Spinal cord (tissue), 10 donors: ENCODE data around the gene APOLD1. TPM values are rescaled to one million over a fixed set of nuclear protein-coding genes. Genes with fewer than 3 reads are reported as not detected.
"Not testable (repeated sequence)": the region's sequence is repeated elsewhere in the genome, so short reads cannot be mapped to it uniquely, and the experiment has no call there.

Source experiments
- DNase-seq, 6 donors: peaks; one replicate each; pipeline versions ENCODE4 v3.0.0 to v3.0.0-alpha.2; 2013 to 2015; ENCODE audit warnings: low spot score in 6 of 6, low read depth in 4 of 6
- H3K27ac ChIP-seq: one replicate; pipeline ENCODE4 v1.5.1; 2013; ENCODE audit warnings: low read depth, low read length, control low read depth
- H3K27me3 ChIP-seq: one replicate; pipeline ENCODE4 v1.6.1; 2013; ENCODE audit warnings: low read length; ENCODE audit not compliant: control insufficient read depth, insufficient read depth
- H3K36me3 ChIP-seq: one replicate; pipeline ENCODE4 v1.6.1; 2013; ENCODE audit warnings: low read length; ENCODE audit not compliant: control insufficient read depth, insufficient read depth
- H3K4me1 ChIP-seq: one replicate; pipeline ENCODE4 v1.6.1; 2013; ENCODE audit warnings: low read length; ENCODE audit not compliant: control insufficient read depth, insufficient read depth
- H3K4me3 ChIP-seq: one replicate; pipeline ENCODE4 v1.5.1; 2013; ENCODE audit warnings: low read depth, low read length, control low read depth
- H3K9me3 ChIP-seq: one replicate; pipeline ENCODE4 v1.6.1; 2013; ENCODE audit warnings: low read length; ENCODE audit not compliant: control insufficient read depth, insufficient read depth
- WGBS: methylation state at CpG from one replicate; pipeline ENCODE4 v1.1.5; 2013; ENCODE audit warnings: missing lambda C conversion rate; ENCODE audit not compliant: insufficient coverage; 5-methylcytosine and 5-hydroxymethylcytosine counted together
- polyA plus RNA-seq, 2 donors: library from polyadenylated mRNA; unstranded; fragments of 120-200 nt; gene quantifications; one replicate each; pipeline ENCODE4 v1.2.1, GENCODE V29; 2013; ENCODE audit not compliant: insufficient read length in 2 of 2
- total RNA-seq, 2 donors: library from RNA; depleted of rRNA in 1 of 2; stranded (reverse); fragments of 120-200 nt in 1 of 2; fragments of >200 nt in 1 of 2; gene quantifications; one replicate each; pipeline versions ENCODE4 v1.2.3 to v1.2.4, GENCODE V29; 2013 to 2014
- donor health status: healthy.

The APOLD1 gene
- total and polyA plus RNA-seq, 4 donors: 13.1 to 76.2 (median 26.6) TPM

DNA sequence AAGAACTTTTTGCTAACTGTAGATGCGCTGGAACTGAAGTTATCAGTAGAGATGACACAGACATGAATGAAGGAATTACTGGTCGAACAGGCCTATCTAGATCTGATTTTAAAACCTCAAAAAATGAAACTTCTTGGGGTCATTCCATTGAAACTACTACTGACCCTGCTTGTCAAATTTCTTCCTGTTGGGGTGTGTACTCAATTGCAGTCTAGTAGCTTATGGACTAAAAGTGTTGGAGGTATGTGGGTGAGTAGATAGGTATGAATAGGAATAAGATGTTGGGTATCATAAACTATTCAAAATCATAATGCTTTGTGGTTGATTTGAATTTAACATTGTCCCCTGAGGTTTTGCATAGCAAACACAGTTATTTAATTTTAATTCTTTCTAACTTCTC lies 9.2 kb downstream of the APOLD1 start:
- DNase-seq: no peak
- Histone ChIP-seq H3K4me3 (no peak overlapping the region), H3K27me3 (no peaks in the 10 kb centered on the region), H3K9me3 (no peaks in the 10 kb centered on the region), H3K27ac (no peak overlapping the region), H3K4me1 (peaks cover 11% of the 10 kb centered on the region), H3K36me3 (no peaks in the 10 kb centered on the region)
- WGBS: no CpG with 5 or more reads among the region's 2 CpGs

DNA sequence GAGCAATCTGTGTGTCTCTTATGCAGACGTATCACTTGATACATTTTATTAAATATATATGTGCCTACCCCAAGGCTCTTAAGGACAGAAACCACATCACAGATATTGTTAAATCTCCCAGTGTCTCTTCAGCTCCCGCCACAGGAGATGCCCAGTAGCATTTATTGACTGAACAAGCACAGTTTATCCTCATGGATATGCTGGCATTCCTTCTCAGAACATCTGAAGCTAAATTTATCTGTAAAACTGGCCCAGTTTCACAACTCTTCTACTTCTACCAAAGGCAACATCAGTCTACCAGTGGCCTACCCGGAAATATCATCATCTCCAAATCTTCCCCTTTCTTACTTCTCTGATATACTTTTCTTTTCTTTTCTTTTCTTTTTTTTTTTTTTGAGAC lies 10.7 kb downstream of the APOLD1 start:
- Histone ChIP-seq H3K27ac (no peak overlapping the region), H3K27me3 (no peaks in the 10 kb centered on the region), H3K36me3 (no peaks in the 10 kb centered on the region), H3K4me3 (no peak overlapping the region), H3K9me3 (no peaks in the 10 kb centered on the region), H3K4me1 (peaks cover 11% of the 10 kb centered on the region)
- no peak for DNase-seq
- 50% methylated on average over 2 of the region's 3 CpGs for WGBS

DNA sequence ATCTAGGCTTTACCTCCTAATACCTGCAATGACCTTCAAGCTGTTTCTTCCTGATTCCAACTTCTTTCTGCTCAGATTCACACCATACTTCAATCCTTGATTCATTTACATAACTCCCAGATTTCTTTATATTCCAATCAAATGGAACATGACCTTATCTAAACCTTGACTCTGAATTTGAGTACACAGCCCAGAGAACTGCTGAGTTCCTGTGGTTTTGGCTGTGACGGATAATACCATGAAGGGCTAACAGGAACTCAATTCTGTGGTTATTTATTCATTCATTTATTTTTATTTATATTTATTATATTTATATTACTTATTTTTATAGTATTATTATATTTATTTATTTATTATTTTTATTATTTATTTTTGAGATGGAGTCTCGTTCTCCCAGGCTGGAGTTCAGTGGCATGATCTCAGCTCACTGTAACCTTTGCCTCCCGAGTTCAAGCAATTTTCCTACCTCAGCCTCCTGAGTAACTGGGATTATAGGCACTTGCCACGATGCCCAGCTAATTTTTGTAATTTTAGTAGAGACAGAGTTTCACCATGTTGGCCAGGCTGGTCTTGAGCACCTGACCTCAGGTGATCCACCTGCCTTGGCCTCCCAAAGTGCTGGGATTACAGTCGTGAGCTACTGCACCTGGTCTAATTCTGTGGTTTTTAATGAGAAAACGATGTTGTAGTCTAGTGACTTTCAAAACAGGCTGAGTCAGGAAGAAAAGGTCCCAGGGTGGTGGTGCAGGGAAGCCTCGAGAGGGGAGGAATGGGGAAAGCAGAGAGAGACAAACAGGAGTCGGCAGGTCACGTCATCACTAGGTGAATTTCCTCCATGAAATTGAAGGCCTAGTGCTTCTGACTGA lies 11.7 kb downstream of the APOLD1 start:
- Histone ChIP-seq H3K27ac (no peak overlapping the region), H3K9me3 (no peaks in the 10 kb centered on the region), H3K27me3 (no peaks in the 10 kb centered on the region), H3K36me3 (no peaks in the 10 kb centered on the region), H3K4me3 (no peak overlapping the region), H3K4me1 (peaks cover 4% of the 10 kb centered on the region)
- no peak for DNase-seq
- WGBS: 92% methylated on average over 7 of the region's 9 CpGs

DNA sequence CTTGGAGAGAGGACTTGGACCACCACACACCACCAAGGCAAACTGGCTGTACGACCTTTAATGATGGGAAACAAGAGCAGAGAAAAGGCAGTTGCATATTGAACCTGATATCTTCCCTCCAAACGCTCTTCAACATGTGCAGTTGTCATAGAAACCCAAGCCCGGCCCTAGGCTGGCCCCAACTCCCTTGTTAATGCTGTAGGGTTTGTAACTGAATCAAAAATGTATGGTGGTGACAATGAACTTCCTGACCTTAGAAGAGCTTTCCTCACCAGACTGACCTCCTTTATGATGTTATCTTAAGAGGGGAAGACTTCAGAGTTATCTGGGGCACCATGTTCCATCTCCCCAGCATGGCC lies 12.3 kb downstream of the APOLD1 start:
- no CpG with 5 or more reads among the region's 3 CpGs for WGBS
- no peak overlapping the region for H3K27ac ChIP-seq
- H3K9me3 ChIP-seq: no peaks in the 10 kb centered on the region
- H3K4me1 ChIP-seq: no peaks in the 10 kb centered on the region
- H3K27me3 ChIP-seq: no peaks in the 10 kb centered on the region
- H3K4me3 ChIP-seq: no peak overlapping the region
- no peak for DNase-seq
- no peaks in the 10 kb centered on the region for H3K36me3 ChIP-seq

DNA sequence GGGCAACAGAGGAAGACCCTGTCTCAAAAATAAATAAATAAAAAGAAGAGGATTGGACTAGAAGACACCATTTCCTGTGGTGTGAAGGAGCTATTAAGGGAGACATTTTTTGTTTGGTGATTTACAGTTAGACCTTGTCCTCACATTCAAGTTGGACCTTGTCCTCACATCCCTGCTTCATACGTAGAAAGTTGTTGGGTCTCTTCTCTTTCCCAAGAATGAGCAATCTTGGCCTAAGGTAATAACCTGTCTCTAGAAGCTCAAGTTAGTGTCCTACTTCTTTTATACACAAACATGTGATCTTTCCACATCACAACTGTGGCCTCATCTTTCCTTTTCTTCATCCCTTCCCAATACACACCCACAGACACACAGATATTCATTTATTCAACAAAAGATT lies 13.0 kb downstream of the APOLD1 start:
- Histone ChIP-seq H3K9me3 (no peaks in the 10 kb centered on the region), H3K4me1 (peaks cover 3% of the 10 kb centered on the region), H3K27me3 (no peaks in the 10 kb centered on the region), H3K4me3 (no peak overlapping the region), H3K36me3 (no peaks in the 10 kb centered on the region), H3K27ac (no peak overlapping the region)
- no peak for DNase-seq
- WGBS: 88% methylated on average over 1 of the region's 1 CpG

DNA sequence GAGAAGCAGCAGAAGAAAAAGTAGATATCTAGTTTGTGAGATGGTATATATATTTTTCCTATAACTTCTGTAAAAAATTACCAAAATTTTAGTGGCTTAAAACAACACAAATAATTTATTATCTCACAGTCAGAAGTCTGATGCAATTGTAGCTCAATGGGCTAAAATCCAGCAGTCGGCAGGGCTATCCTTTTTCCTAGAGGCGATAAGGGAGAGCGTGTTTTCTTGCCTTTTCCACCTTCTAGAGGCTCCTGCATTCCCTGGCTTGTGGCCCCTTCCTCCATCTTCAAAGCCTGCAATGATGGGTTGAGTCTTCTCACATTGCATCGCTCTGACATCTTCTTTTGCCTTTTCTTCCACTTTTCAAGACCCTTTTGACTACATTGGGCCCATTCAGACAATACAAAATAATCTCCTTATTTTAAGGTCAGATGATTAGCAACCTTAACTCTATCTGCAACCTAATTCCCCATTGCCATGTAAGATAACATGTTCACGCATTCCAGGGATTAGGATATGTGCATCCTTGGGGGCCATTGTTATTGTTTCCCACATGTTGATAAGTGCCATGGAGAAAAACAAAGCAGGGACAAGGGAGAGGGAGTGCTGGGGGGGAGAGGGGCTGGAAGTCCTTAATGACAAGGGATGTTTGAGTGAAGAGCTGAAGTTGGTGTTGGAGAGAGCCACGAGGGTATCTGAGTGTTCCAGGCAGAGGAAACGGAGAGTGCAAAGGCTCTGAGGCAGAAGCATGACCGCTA lies 13.9 kb downstream of the APOLD1 start:
- Histone ChIP-seq H3K9me3 (no peaks in the 10 kb centered on the region), H3K27ac (no peak overlapping the region), H3K27me3 (no peaks in the 10 kb centered on the region), H3K4me3 (no peak overlapping the region), H3K4me1 (peaks cover 3% of the 10 kb centered on the region), H3K36me3 (no peaks in the 10 kb centered on the region)
- DNase-seq: no peak
- WGBS: 73% methylated on average over 6 of the region's 8 CpGs

DNA sequence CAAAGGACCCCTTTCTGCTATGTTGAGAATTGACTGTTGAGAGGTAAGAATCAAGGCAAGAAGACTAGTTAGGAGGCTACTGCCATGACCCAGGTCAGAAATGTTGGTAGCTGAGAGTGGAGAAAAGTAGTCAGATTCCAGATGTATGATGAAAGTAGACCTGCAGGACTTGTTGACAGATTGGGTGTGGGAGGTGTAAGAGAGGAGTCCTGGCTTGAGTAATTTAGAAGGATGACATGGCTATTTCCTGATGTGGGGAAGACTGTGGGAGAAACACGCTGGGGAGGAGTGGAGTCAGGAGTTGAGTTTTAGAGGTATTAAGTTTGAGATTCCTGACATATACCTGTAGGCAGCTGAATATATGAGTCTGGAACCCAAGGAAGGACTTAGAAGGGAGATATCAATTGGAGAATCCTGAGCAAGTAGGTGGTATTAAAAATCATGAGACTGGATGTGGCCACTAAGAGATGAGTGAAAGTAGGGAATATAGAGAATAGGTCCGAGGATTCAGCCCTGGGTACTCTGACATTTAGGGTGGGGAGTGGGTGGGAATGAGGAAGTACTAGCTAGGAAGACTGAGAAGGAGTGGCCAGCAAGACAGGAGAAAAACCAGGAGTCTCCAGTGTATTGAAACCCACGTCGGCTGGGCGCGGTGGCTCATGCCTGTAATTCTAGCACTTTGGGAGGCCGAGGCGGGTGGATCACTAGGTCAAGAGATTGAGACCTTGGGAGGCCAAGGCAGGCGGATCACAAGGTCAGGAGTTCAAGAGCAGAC lies 15.1 kb downstream of the APOLD1 start:
- peaks cover 3% of the 10 kb centered on the region for H3K4me1 ChIP-seq
- no peak for DNase-seq
- 87% methylated on average over 9 of the region's 9 CpGs for WGBS
- H3K27me3 ChIP-seq: no peaks in the 10 kb centered on the region
- H3K36me3 ChIP-seq: no peaks in the 10 kb centered on the region
- no peaks in the 10 kb centered on the region for H3K9me3 ChIP-seq
- no peak overlapping the region for H3K4me3 ChIP-seq
- no peak overlapping the region for H3K27ac ChIP-seq

DNA sequence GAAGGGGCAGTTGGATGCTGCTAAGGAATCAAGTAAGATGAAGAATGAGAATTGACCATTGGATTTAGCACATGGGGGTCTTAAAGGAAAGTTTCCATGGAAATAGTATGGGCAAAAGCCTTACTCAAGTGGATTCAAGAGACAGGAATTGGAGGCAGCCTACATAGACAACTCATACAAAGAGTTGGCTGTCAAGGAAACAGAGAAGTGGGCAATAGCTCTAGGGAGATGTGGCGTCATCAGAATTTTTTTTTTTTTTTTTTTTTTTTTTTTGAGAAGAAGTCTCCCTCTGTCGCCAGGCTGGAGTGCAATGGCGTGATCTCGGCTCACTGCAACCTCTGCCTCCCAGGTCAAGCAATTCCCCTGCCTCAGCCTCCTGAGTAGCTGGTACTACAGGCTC lies 16.2 kb downstream of the APOLD1 start:
- H3K27me3 ChIP-seq, H3K4me3 ChIP-seq, H3K4me1 ChIP-seq, H3K9me3 ChIP-seq, DNase-seq, H3K36me3 ChIP-seq, H3K27ac ChIP-seq: not testable (repeated sequence)
- 100% methylated on average over 1 of the region's 4 CpGs for WGBS

DNA sequence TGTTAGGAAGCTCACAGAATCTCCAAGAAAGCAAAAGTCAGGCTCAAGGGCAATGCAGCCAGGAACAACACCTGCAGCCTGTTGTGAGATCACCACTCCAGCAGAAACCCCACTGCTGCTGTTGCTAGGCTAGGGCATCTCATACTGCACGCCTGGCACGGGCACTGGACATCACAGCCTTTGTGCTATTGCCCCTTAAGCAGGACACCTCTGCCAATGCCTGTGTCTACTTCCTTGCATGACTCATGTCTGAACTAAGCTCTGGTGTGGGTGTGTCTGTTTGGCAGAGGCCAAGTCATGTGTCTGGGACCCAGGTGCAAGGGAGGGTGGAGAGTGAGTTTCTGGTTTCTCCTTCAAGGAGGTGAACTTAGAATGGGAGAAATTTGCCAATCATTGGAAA lies 17.7 kb downstream of the APOLD1 start:
- Histone ChIP-seq H3K36me3 (no peaks in the 10 kb centered on the region), H3K4me3 (no peak overlapping the region), H3K27ac (no peak overlapping the region), H3K27me3 (no peaks in the 10 kb centered on the region), H3K9me3 (no peaks in the 10 kb centered on the region), H3K4me1 (peaks cover 7% of the 10 kb centered on the region)
- peak in 1 of 6 donors; percentile 32 for DNase-seq
- 70% methylated on average over 2 of the region's 2 CpGs for WGBS
